ENCODE measurements around the gene C2CD5.

GRCh38 chr12:22488478-22488877 lies 55.9 kb downstream of the C2CD5 start:
- TF ChIP-seq CTCF (IDR thresholded peaks at IDR 0.05; ENCODE audit: insufficient read depth, low read length, poor library complexity, severe bottlenecking), result no peak
- TF ChIP-seq EZH2phosphoT487 (conservative IDR thresholded peaks at IDR 0.05; ENCODE audit: low read length), result no peak

Measured in SU-DHL-6 (cell line).